K562 (cell line): ENCODE measurements around the gene ETS1. TPM values are rescaled to one million over a fixed set of nuclear protein-coding genes. Genes with fewer than 3 reads are reported as not detected.

Experiments used
- ATAC-seq: fragments of 200-7000 bp; cut with Tn5 transposase; 3 replicates; pipeline ENCODE4 v1.9.1; 2020; ENCODE audit warnings: moderate library complexity
- BruUV-seq: library from RNA; stranded (reverse); fragments of 400-500 nt; replicated peaks from 2 replicates; lab custom pipeline; 2021; lab: Mats Ljungman, UMichigan
- CTCF ChIA-PET: fragments of 300-600 bp; formaldehyde crosslinking; extraction: SDS; loops from one replicate; lab custom pipeline; 2021; ENCODE audit warnings: low intra/inter-chr PET ratio; lab: Yijun Ruan, JAX
- POLR2A ChIA-PET: fragments of 300-600, 350-650 bp; sonication (Branson Sonifier 250); formaldehyde crosslinking; extraction: SDS; loops from one replicate; lab custom pipeline; 2021; ENCODE audit warnings: antibody characterized with exemption, inconsistent platforms; lab: Yijun Ruan, JAX
- DNase-seq, 4 experiments: peaks; one replicate each; pipeline versions ENCODE4 v3.0.0 to v3.0.0-alpha.2; 2011 to 2018; ENCODE audit warnings: low spot score in 3 of 4, mixed read lengths in 3 of 4; ENCODE audit errors: extremely low read depth in 1 of 4
- FAIRE-seq: peaks from 2 replicates; lab custom pipeline; 2011; peaks lifted over from hg19 to GRCh38; lab: Jason Lieb, UNC
- H2AFZ ChIP-seq: 2 replicates; pipeline ENCODE4 v1.6.0; 2011; ENCODE audit warnings: low read depth, low read length, control low read depth, inconsistent platforms
- H3K27ac ChIP-seq: fragments of 200-600 bp; 3 replicates; pipeline ENCODE4 v1.8.0; 2011; ENCODE audit warnings: low read depth, mild to moderate bottlenecking, control low read depth, inconsistent platforms, low read length, moderate library complexity, mixed read lengths; ENCODE audit errors: extremely low read depth
- H3K27me3 ChIP-seq, 2 experiments: fragments of 300-600 bp in 1 of 2; 2 replicates in 1 of 2; 3 replicates in 1 of 2; pipeline versions ENCODE4 v1.6.0 to v1.8.0; 2011; ENCODE audit warnings: inconsistent platforms in 2 of 2, low read length in 2 of 2, mild to moderate bottlenecking in 1 of 2, mixed read lengths in 1 of 2, moderate library complexity in 1 of 2; ENCODE audit not compliant: control insufficient read depth in 2 of 2, insufficient read depth in 2 of 2
- H3K36me3 ChIP-seq: fragments of 300-600 bp; 3 replicates; pipeline ENCODE4 v1.8.0; 2011; ENCODE audit warnings: mild to moderate bottlenecking, low read length, inconsistent platforms; ENCODE audit not compliant: control insufficient read depth, insufficient read depth
- H3K4me1 ChIP-seq, 2 experiments: fragments of 200-600 bp in 1 of 2; replicated peaks in 1 of 2; 2 replicates in 1 of 2; 3 replicates in 1 of 2; pipeline versions ENCODE4 v1.5.1 to v1.8.0; 2011; ENCODE audit warnings: inconsistent platforms in 2 of 2, low read length in 2 of 2, mild to moderate bottlenecking in 1 of 2, mixed read lengths in 1 of 2, moderate library complexity in 1 of 2; ENCODE audit not compliant: control insufficient read depth in 2 of 2, insufficient read depth in 2 of 2
- H3K4me2 ChIP-seq: 2 replicates; pipeline ENCODE4 v1.6.1; 2011; ENCODE audit warnings: low read length, control low read depth, inconsistent platforms, mixed read lengths; ENCODE audit not compliant: insufficient read depth
- H3K4me3 ChIP-seq: fragments of 200-600 bp; sonication (generic), shearing (Covaris generic); 2 replicates; pipeline ENCODE4 v1.5.1; 2016; ENCODE audit warnings: control low read depth, inconsistent platforms
- H3K79me2 ChIP-seq: fragments of 200-600 bp; 3 replicates; pipeline ENCODE4 v1.8.0; 2011; ENCODE audit warnings: low read length, inconsistent platforms; ENCODE audit not compliant: control insufficient read depth, insufficient read depth
- H3K9ac ChIP-seq, 2 experiments: 2 replicates each; pipeline versions ENCODE4 v1.6.0 to v1.6.1; 2011; ENCODE audit warnings: low read depth in 2 of 2, low read length in 2 of 2, control low read depth in 1 of 2, inconsistent platforms in 1 of 2, mild to moderate bottlenecking in 1 of 2, mixed read lengths in 1 of 2; ENCODE audit not compliant: insufficient read depth in 1 of 2
- H3K9me1 ChIP-seq: one replicate; pipeline ENCODE4 v1.6.0; 2011; ENCODE audit warnings: inconsistent platforms, mild to moderate bottlenecking, low read length, moderate library complexity; ENCODE audit not compliant: control insufficient read depth, insufficient read depth
- H3K9me3 ChIP-seq: replicated peaks from 2 replicates; pipeline ENCODE4 v1.5.1; 2011; ENCODE audit warnings: low read depth, low read length, inconsistent platforms; ENCODE audit not compliant: control insufficient read depth, insufficient read depth
- H4K20me1 ChIP-seq: replicated peaks from 2 replicates; pipeline ENCODE4 v1.6.1; 2011; ENCODE audit warnings: low read length, inconsistent platforms, mixed read lengths; ENCODE audit not compliant: control insufficient read depth, insufficient read depth
- FOXK2 ChIP-seq, 2 experiments: fragments of 450-650 bp; IDR thresholded peaks in 1 of 2; conservative IDR thresholded peaks in 1 of 2; 2 replicates each; pipeline ENCODE4 v1.6.1; 2016; ENCODE audit warnings: low read depth in 2 of 2, mild to moderate bottlenecking in 1 of 2
- HEY1 ChIP-seq: fragments of 250-450 bp; sonication (Bioruptor Pico); IDR thresholded peaks from 2 replicates; pipeline ENCODE4 v1.5.0; 2020; ENCODE audit warnings: mild to moderate bottlenecking, moderate library complexity, borderline replicate concordance
- KAT8 ChIP-seq: fragments of 450-650 bp; IDR thresholded peaks from 2 replicates; pipeline ENCODE4 v1.6.1; 2016; ENCODE audit warnings: low read depth, mild to moderate bottlenecking
- POLR3G ChIP-seq: IDR thresholded peaks from 2 replicates; pipeline ENCODE4 v1.6.1; 2011; ENCODE audit not compliant: insufficient read length, insufficient replicate concordance; ENCODE audit errors: extremely low read depth
- PRPF4 ChIP-seq: fragments of 200-400 bp; formaldehyde crosslinking; IDR thresholded peaks from one replicate; pipeline ENCODE4 v1.6.1; 2017; ENCODE audit warnings: low read length, low read depth, mild to moderate bottlenecking; ENCODE audit not compliant: insufficient read depth, poor library complexity, severe bottlenecking
- PURB ChIP-seq: sonication (generic); formaldehyde crosslinking; IDR thresholded peaks from 2 replicates; pipeline ENCODE4 v1.9.0; 2021; ENCODE audit warnings: low read depth, mild to moderate bottlenecking, missing genetic modification reagents
- TSC22D4 ChIP-seq: fragments of 450-650 bp; IDR thresholded peaks from 2 replicates; pipeline ENCODE4 v1.6.1; 2016; ENCODE audit warnings: missing genetic modification characterization, missing biosample characterization, control low read depth
- ZNF57 ChIP-seq: fragments of 450-650 bp; formaldehyde crosslinking; IDR thresholded peaks from 2 replicates; pipeline ENCODE4 v1.4.0; 2020; ENCODE audit warnings: mild to moderate bottlenecking, moderate library complexity
- ZNF696 ChIP-seq: fragments of 250-450 bp; sonication (Bioruptor Pico); conservative IDR thresholded peaks from 2 replicates; pipeline ENCODE4 v1.4.0; 2020; ENCODE audit warnings: mild to moderate bottlenecking, moderate library complexity
- WGBS: fragments of 100-300 bp; shearing (Covaris generic); methylation state at CpG from one replicate; pipeline ENCODE4 v1.1.6; 2016; ENCODE audit warnings: low coverage, mixed read lengths; ENCODE audit not compliant: insufficient coverage; ENCODE audit errors: missing lambda C conversion rate; 5-methylcytosine and 5-hydroxymethylcytosine counted together
- in situ Hi-C: fragments of 300-500 bp; cut with MboI; formaldehyde crosslinking; loops from 4 replicates; pipeline ENCODE4 v1.15.0; 2018; ENCODE audit warnings: inconsistent platforms, mixed read lengths
- intact Hi-C: fragments of 100-400 bp; cut with micrococcal nuclease; formaldehyde crosslinking; loops from 2 replicates; pipeline ENCODE4 v1.14.2; 2022
- polyA plus RNA-seq, 8 experiments: library from polyadenylated mRNA; depleted of rRNA in 4 of 8; stranded (reverse) in 5 of 8; unstranded in 3 of 8; fragments of >200 nt; fragmentation: Nextera tagmentation in 2 of 8; fragmentation: Illumina TruSeq in 1 of 8; extraction: Ambion mirVana in 2 of 8; extraction: Trizol in 1 of 8; gene quantifications; 2 replicates each; pipeline versions ENCODE4 v1.2.1 to v1.2.3, GENCODE V29; 2011 to 2014; ENCODE audit warnings: inconsistent platforms in 1 of 8, missing spikeins in 1 of 8
- total RNA-seq, 7 experiments: library from RNA; depleted of rRNA in 6 of 7; stranded (reverse); fragments of >200 nt in 6 of 7; fragmentation: Illumina TruSeq in 2 of 7; extraction: Trizol in 2 of 7; gene quantifications; 2 replicates each; pipeline versions ENCODE4 v1.2.1 to v1.2.3, GENCODE V29; 2011 to 2021; ENCODE audit warnings: low replicate concordance in 1 of 7
- TF ChIP-seq, protein P1 (sequence below), 3 experiments: fragments of 200-800 bp in 1 of 3; fragments of 250-450 bp in 1 of 3; fragments of 450-650 bp in 1 of 3; sonication (Bioruptor Pico) in 1 of 3; sonication (Bioruptor generic) in 1 of 3; formaldehyde crosslinking in 1 of 3; IDR thresholded peaks; 2 replicates each; pipeline versions ENCODE4 v1.6.1 to v1.8.0; 2016 to 2022; ENCODE audit warnings: mild to moderate bottlenecking in 2 of 3, missing genetic modification characterization in 2 of 3, missing compliant biosample characterization in 1 of 3, moderate library complexity in 1 of 3
- TF ChIP-seq, protein P2 (sequence below): fragments of 200-400 bp; formaldehyde crosslinking; IDR thresholded peaks from 2 replicates; pipeline ENCODE4 v1.6.1; 2017; ENCODE audit warnings: mild to moderate bottlenecking, low read depth, low read length, moderate library complexity
- TF ChIP-seq, protein P3 (sequence below): fragments of 250-450 bp; sonication (Bioruptor Pico); IDR thresholded peaks from 2 replicates; pipeline ENCODE4 v1.4.0; 2020; ENCODE audit warnings: mild to moderate bottlenecking, moderate library complexity

ETS1 gene
- total and polyA plus RNA-seq, 9 of the 15 experiments (the other 6 are each of a cell fraction or from before 2014, with no cell fraction given), result 0.04 to 1.4 (median 0.23) TPM

DNA sequence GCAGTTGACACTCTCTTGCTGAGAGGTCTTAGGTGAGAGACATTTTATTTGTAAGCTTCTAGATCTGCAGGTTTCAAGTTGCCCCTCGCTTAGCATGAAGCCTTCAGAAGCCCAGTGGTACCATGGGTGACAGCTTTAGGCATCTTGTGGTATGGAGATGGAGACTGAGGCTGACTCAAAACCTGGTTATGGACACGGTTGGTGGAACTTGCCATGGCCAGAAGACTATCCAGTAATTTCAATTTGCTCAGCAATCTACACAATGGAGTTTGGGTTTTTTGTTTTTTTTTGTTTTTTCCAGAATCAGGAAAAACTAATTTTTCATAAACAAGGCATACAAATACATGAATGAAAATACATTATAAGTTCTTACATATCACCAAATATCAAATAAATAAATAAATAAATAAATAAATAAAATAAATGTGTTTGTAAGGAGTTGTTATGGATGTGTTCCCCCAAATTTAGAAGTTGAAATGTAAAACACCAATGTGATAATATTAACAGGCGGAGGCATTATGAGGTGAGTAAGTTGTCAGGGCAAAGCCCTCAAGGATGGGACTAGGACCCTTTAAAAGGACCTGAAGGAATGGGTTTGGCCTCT, 22.6 kb downstream of the ETS1 start (continued):
- TF ChIP-seq POLR3G, result no peak

DNA sequence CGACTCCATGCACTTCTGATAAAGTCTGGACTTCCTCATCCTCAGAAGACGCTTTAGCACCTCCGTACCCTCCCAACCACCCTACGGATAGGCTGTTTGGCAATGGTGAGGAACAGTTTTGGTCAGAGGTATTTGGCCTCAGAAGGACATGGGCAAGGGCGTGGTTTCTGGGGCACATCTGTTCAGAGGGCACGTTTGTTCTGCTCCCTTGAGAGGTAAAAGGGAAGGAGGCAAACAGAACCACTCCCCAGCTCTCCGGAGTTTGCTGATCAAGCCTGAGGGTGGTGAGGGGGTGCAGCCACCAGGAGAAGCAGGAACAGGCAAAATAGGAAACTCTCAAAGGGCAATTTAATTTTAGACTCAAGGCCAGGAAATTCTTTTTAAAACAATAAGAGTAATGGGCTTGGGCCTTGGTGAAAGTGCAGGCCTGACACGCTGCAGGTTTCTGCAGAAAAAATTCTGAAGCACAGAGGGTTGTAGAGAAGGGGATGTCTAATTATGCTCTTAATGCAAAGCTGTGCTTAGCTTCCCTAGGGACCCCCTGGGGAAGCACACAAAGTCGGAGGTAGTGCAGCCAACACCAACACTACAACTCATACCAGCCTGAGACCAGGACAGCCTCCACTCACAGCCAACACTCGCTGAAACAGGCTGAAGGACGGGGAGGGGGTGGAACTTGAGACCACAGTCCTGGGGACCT, 23.3 kb downstream of the ETS1 start:
- 3% methylated on average over 11 of the region's 11 CpGs for whole genome bisulfite sequencing
- no TSS peak for BruUV-seq
- Histone ChIP-seq H3K4me3 (no peak overlapping the region), H3K9me3 (no peaks in the 10 kb centered on the region), H3K4me1 (no peaks in the 10 kb centered on the region), H4K20me1 (no peaks in the 10 kb centered on the region; the same call in 1 of the 2 replicates), H3K27ac (no peak overlapping the region), H3K79me2 (no peaks in the 10 kb centered on the region), H3K9ac (no peak overlapping the region), H2AFZ (no peak overlapping the region), H3K4me2 (no peak overlapping the region), H3K36me3 (no peaks in the 10 kb centered on the region), H3K27me3 (no peaks in the 10 kb centered on the region; a peak in 1 of 5 replicates), H3K9me1 (no peaks in the 10 kb centered on the region)
- DNase-seq (no peak), ATAC-seq (no peak), FAIRE-seq (no peak)
- ChIA-PET CTCF (no interaction called here), POLR2A (no interaction called here)
- intact Hi-C loops (no loop called here), in situ Hi-C loops (no loop called here)
- TF ChIP-seq KAT8 (no peak), FOXK2 (conservative IDR thresholded peaks at IDR 0.05 in 1 of 2, IDR thresholded peaks at IDR 0.05 in 1 of 2; ENCODE audit: low read depth in 2 of 2) (no peak), ZNF696 (no peak), HEY1 (CRISPR knock-in tag) (no peak), PURB (CRISPR knock-in tag) (no peak), ZNF57 (CRISPR knock-in tag) (no peak), TSC22D4 (no peak), PRPF4 (no peak)
- TF ChIP-seq, protein P1, sequence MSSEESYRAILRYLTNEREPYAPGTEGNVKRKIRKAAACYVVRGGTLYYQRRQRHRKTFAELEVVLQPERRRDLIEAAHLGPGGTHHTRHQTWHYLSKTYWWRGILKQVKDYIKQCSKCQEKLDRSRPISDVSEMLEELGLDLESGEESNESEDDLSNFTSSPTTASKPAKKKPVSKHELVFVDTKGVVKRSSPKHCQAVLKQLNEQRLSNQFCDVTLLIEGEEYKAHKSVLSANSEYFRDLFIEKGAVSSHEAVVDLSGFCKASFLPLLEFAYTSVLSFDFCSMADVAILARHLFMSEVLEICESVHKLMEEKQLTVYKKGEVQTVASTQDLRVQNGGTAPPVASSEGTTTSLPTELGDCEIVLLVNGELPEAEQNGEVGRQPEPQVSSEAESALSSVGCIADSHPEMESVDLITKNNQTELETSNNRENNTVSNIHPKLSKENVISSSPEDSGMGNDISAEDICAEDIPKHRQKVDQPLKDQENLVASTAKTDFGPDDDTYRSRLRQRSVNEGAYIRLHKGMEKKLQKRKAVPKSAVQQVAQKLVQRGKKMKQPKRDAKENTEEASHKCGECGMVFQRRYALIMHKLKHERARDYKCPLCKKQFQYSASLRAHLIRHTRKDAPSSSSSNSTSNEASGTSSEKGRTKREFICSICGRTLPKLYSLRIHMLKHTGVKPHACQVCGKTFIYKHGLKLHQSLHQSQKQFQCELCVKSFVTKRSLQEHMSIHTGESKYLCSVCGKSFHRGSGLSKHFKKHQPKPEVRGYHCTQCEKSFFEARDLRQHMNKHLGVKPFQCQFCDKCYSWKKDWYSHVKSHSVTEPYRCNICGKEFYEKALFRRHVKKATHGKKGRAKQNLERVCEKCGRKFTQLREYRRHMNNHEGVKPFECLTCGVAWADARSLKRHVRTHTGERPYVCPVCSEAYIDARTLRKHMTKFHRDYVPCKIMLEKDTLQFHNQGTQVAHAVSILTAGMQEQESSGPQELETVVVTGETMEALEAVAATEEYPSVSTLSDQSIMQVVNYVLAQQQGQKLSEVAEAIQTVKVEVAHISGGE (CRISPR knock-in tag; IDR thresholded peaks at IDR 0.05), result no peak
- TF ChIP-seq, protein P2, sequence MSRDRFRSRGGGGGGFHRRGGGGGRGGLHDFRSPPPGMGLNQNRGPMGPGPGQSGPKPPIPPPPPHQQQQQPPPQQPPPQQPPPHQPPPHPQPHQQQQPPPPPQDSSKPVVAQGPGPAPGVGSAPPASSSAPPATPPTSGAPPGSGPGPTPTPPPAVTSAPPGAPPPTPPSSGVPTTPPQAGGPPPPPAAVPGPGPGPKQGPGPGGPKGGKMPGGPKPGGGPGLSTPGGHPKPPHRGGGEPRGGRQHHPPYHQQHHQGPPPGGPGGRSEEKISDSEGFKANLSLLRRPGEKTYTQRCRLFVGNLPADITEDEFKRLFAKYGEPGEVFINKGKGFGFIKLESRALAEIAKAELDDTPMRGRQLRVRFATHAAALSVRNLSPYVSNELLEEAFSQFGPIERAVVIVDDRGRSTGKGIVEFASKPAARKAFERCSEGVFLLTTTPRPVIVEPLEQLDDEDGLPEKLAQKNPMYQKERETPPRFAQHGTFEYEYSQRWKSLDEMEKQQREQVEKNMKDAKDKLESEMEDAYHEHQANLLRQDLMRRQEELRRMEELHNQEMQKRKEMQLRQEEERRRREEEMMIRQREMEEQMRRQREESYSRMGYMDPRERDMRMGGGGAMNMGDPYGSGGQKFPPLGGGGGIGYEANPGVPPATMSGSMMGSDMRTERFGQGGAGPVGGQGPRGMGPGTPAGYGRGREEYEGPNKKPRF, result no peak
- TF ChIP-seq, protein P3, sequence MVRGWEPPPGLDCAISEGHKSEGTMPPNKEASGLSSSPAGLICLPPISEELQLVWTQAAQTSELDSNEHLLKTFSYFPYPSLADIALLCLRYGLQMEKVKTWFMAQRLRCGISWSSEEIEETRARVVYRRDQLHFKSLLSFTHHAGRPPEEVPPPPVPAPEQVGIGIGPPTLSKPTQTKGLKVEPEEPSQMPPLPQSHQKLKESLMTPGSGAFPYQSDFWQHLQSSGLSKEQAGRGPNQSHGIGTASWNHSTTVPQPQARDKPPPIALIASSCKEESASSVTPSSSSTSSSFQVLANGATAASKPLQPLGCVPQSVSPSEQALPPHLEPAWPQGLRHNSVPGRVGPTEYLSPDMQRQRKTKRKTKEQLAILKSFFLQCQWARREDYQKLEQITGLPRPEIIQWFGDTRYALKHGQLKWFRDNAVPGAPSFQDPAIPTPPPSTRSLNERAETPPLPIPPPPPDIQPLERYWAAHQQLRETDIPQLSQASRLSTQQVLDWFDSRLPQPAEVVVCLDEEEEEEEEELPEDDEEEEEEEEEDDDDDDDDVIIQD, result no peak
